Measurements from ENCODE around the gene KCNQ2. TPM values are rescaled to one million over a fixed set of nuclear protein-coding genes. Genes with fewer than 3 reads are reported as not detected.

Gene KCNQ2
- total and polyA plus RNA-seq, 9 donors: not detected

GRCh38 chr20:63369724-63370617 lies 102.5 kb downstream of the KCNQ2 start:
- DNase-seq: no peak
- no peak for TF ChIP-seq POLR2A (IDR thresholded peaks at IDR 0.05)
- no peak for TF ChIP-seq CTCF (IDR thresholded peaks at IDR 0.05)
- no peak for TF ChIP-seq EP300 (IDR thresholded peaks at IDR 0.05)
- Histone ChIP-seq H3K36me3 (no peaks in the 10 kb centered on the region), H3K4me1 (ENCODE audit: insufficient read depth) (no peaks in the 10 kb centered on the region), H3K4me3 (no peak overlapping the region), H3K27ac (no peak overlapping the region), H3K27me3 (no peaks in the 10 kb centered on the region), H3K9me3 (no peaks in the 10 kb centered on the region)
- intact Hi-C loops (cut with DNase I): no loop called here
- 72 to 73% (median 72%) methylated on average over 23 to 24 of the region's 24 CpGs for WGBS, 3 donors

DNA sequence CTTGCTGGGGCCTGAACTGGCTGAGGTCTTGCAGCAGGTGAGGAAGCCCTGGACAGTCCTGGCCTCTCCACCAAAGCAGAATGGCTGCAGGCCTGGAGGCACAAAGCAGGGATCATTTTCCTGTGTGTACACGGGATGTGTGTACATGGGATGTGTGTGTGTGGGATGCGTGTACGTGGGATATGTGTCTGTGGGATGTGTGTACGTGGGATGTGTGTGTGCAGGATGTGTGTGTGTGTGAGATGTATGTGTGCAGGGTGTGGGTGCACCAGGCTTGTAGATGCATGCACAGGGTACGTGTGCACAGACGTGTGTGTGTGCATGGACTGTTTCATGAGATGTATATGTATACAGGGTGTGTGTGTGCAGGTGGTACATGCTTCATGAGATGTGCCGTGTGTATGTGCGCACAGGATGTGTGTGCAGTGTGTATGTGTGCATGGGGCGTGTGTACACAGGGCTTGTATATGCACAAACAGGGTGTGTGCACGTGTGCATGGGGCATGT lies 103.4 kb downstream of the KCNQ2 start:
- intact Hi-C loops (cut with DNase I): no loop called here
- H3K27me3 ChIP-seq: no peaks in the 10 kb centered on the region
- TF ChIP-seq EP300 (IDR thresholded peaks at IDR 0.05): no peak
- H3K4me1 ChIP-seq (ENCODE audit: insufficient read depth): no peaks in the 10 kb centered on the region
- no peak overlapping the region for H3K27ac ChIP-seq
- H3K4me3 ChIP-seq: no peak overlapping the region
- no peak for DNase-seq
- H3K9me3 ChIP-seq: no peaks in the 10 kb centered on the region
- H3K36me3 ChIP-seq: no peaks in the 10 kb centered on the region
- 85 to 91% (median 89%) methylated on average over 10 of the region's 10 CpGs for WGBS, 3 donors

GRCh38 chr20:63368151-63368550 lies 104.3 kb downstream of the KCNQ2 start:
- Histone ChIP-seq H3K36me3 (no peaks in the 10 kb centered on the region), H3K9me3 (no peaks in the 10 kb centered on the region), H3K4me1 (ENCODE audit: insufficient read depth) (no peaks in the 10 kb centered on the region), H3K4me3 (no peak overlapping the region), H3K27ac (no peak overlapping the region), H3K27me3 (no peaks in the 10 kb centered on the region)
- intact Hi-C loops (cut with DNase I): no loop called here
- 83 to 87% (median 87%) methylated on average over 8 of the region's 8 CpGs for WGBS, 3 donors
- DNase-seq: no peak
- no peak for TF ChIP-seq CTCF (IDR thresholded peaks at IDR 0.05)
- no peak for TF ChIP-seq POLR2A (IDR thresholded peaks at IDR 0.05)
- no peak for TF ChIP-seq EP300 (IDR thresholded peaks at IDR 0.05)

GRCh38 chr20:63367446-63368055 lies 104.9 kb downstream of the KCNQ2 start:
- WGBS, 3 donors: 68 to 72% (median 71%) methylated on average over 18 to 24 of the region's 24 CpGs
- DNase-seq: no peak
- intact Hi-C loops (cut with DNase I): no loop called here
- no peak for TF ChIP-seq POLR2A (IDR thresholded peaks at IDR 0.05)
- TF ChIP-seq EP300 (IDR thresholded peaks at IDR 0.05): no peak
- TF ChIP-seq CTCF (IDR thresholded peaks at IDR 0.05): no peak
- H3K36me3 ChIP-seq: no peaks in the 10 kb centered on the region
- H3K27ac ChIP-seq: no peak overlapping the region
- no peaks in the 10 kb centered on the region for H3K9me3 ChIP-seq
- no peak overlapping the region for H3K4me3 ChIP-seq
- H3K4me1 ChIP-seq (ENCODE audit: insufficient read depth): no peaks in the 10 kb centered on the region
- no peaks in the 10 kb centered on the region for H3K27me3 ChIP-seq

Measured in ovary (tissue), 9 donors.